Spleen (tissue), 7 donors: ENCODE results near the gene GLT8D1.

Experiments used
- CTCF ChIP-seq, 11 experiments: fragments of 200-600 bp in 7 of 11; fragments of 450-650 bp in 4 of 11; sonication (generic) in 4 of 11; IDR thresholded peaks in 8 of 11; conservative IDR thresholded peaks in 3 of 11; 1 replicate in 7 of 11; 2 replicates in 4 of 11; pipeline versions ENCODE4 v1.4.0 to v1.8.0; 2016 to 2021; ENCODE audit warnings: antibody characterized with exemption in 11 of 11, inconsistent platforms in 4 of 11, mild to moderate bottlenecking in 1 of 11
- POLR2A ChIP-seq, 3 donors: fragments of 450-650 bp; IDR thresholded peaks; one replicate each; pipeline ENCODE4 v1.5.1; 2017; ENCODE audit warnings: antibody characterized with exemption in 3 of 3, mild to moderate bottlenecking in 1 of 3
- POLR2AphosphoS5 ChIP-seq, 3 donors: sonication (generic); formaldehyde crosslinking; IDR thresholded peaks; one replicate each; pipeline ENCODE4 v1.5.1; 2017; ENCODE audit warnings: antibody characterized with exemption in 3 of 3
- donor health status: DM: no; HTN: no; CAD: no; lungs with moderate emphysema.
- donor health status: DM: no; HTN: no; CAD: no.
- donor health status: DM: no; HTN: no; CAD: no.

GRCh38 chr3:52678265-52679198 is 27.1 kb downstream of the GLT8D1 start:
- no peak for TF ChIP-seq CTCF (IDR thresholded peaks at IDR 0.05 in 8 of 11, conservative IDR thresholded peaks at IDR 0.05 in 3 of 11)
- no peak for TF ChIP-seq POLR2A (IDR thresholded peaks at IDR 0.05)
- TF ChIP-seq POLR2AphosphoS5 (IDR thresholded peaks at IDR 0.05) = no peak
